NOMO-1 treated with dmso at 0.1 percent for 144 hours (cell line): Measurements from ENCODE around the gene GCK.

Experiments
- DNase-seq: peaks from one replicate; lab custom pipeline; 2025; ENCODE audit not compliant: unreplicated experiment; lab: John Stamatoyannopoulos, UW

Gene GCK

DNA sequence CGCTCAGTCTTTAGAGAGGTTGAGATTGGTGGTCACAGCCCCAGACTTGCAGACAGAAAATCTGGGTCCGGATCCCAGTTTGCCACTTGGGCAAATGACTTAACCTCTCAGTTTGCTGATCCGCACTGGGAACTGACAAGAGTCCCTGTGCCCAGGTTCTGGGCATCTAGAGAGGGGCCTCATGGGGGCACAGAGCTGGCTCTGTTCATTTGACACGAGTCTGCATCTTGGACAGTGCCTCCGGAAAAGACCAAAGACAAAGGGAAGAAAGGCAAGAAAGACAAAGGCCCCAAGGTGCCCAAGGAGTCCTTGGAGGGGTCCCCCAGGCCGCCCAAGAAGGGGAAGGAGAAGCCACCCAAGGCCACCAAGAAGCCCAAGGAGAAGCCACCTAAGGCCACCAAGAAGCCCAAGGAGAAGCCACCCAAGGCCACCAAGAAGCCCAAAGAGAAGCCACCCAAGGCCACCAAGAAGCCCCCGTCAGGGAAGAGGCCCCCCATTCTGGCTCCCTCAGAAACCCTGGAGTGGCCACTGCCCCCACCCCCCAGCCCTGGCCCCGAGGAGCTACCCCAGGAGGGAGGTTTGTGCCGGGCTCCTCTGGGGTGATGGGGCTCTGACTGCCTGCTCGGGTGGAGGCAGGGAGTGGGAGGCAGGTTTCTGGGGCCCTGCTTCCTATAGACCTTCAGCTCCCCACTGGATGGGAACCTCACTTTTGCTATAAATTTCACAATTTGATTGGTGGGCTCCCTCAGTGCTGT, 82.8 kb downstream of the GCK start:
- DNase-seq: no peak

DNA sequence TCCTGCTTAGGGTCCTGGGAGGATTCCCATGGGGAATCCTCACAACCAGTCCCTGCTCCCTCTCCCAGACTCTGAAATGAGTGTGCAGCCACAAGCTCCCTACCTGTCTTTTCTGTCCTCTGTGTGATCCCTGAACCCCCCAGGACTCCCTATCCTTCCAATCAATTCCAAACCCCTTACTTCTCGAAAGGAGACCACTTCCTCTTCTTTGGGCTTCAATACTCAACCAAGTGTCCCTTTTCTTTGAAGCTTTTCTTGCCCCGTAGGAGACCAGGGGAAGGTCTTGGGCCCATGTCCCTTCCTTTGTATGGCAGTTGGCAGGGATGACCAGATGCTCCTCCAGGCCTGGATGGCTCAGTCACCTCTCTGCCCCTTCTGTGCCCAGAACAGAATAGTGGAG, 83.4 kb downstream of the GCK start:
- no peak for DNase-seq

DNA sequence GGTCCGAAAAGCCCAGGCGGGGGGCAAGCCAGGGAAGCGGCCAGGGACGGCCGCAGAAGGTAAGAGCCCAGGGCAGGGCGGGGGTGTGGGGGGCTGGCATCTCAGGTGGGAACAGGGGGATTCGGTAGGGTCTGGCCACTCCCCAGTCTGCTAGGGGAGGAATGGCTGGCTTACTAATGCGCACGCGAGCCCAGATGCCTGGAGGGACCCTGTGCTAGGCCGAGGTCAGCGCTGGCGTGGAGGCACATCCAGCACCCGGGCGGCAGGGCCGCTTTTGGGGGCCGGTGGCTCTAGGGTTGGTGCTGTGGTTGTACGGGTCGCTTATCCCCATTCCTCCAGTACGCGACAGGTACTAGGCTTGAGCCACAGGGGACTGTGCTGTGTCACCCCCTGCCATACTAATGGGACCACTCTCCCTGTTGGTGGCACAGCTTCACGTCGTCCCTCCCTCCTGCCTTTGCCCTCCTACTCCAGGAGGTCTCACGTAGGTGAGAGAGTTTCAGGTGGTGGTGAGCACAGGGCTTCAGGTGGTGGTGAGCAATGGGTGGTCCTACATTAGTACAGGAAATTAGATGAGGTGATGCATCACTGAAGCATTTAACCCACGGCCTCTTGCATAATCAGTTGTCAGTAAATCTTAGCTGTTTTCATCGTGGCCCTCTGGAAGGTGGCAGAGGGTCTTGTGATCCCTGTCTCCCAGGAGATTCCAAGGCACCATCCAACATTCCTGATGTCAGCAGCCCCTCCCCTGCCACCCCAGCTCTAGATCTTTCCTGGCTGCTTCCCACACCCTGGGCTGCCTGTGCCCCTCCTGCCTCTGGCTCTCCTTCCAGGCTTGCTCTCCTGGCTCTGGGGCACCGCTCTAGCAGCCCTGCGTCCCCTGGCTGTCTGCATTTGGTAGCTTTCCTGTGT, 84.1 kb downstream of the GCK start:
- no peak for DNase-seq

DNA sequence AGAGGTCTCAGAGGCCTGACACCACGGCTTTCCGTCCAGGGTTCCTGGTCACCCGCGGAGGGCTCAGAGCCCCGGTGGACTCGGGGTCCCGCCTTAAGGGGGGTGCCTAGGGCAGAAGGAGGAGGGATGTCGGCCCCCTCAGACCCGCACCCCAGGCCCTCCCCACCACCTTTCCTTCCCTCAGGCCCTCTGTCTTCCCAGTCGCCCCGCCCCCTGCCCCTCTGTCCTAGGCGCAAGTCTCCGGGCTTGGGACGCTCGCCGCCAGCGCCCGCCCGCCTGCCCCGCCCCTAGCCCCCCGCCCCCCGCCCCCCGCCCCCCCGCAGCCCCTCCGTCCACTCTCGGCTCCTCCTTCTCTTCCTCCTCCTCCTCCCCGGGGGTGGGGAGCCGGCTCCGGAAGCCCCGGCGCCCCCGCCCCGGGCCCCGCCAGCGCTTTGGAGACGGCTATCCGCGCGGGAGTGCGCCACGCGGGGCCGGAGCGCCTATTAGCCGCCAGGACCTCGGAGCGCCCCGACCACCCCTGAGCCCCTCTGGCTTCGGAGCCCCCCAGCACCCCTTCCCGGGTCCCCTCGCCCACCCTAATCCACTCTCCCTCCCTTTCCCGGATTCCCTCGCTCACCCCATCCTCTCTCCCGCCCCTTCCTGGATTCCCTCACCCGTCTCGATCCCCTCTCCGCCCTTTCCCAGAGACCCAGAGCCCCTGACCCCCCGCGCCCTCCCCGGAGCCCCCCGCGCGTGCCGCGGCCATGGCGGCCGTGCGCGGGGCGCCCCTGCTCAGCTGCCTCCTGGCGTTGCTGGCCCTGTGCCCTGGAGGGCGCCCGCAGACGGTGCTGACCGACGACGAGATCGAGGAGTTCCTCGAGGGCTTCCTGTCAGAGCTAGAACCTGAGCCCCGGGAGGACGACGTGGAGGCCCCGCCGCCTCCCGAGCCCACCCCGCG, 85.0 kb downstream of the GCK start, which contains the start of gene AEBP1:
Gene AEBP1 (plus strand): TSS at position 423 of the 937 bp plus-strand sequence. CDS start 321 bp downstream, at position 744.
- DNase-seq: no peak

DNA sequence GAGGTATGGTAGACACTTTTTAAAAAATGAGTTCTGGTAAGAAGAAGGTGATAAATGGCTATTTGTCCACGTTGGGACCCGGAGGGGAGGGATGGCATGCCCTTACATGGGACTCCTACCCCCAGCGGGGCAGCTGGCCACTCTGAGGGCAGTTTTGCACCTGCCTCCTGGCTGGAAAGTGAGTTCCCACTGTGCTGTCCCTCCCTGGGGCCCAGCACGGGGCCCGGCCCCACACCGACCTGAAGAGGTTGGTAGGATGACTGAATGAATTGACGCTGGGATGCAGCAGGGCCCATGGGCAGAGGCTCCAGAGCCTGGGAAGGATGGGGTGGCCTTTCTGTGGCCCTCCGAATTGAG, 85.7 kb downstream of the GCK start:
- no peak for DNase-seq

DNA sequence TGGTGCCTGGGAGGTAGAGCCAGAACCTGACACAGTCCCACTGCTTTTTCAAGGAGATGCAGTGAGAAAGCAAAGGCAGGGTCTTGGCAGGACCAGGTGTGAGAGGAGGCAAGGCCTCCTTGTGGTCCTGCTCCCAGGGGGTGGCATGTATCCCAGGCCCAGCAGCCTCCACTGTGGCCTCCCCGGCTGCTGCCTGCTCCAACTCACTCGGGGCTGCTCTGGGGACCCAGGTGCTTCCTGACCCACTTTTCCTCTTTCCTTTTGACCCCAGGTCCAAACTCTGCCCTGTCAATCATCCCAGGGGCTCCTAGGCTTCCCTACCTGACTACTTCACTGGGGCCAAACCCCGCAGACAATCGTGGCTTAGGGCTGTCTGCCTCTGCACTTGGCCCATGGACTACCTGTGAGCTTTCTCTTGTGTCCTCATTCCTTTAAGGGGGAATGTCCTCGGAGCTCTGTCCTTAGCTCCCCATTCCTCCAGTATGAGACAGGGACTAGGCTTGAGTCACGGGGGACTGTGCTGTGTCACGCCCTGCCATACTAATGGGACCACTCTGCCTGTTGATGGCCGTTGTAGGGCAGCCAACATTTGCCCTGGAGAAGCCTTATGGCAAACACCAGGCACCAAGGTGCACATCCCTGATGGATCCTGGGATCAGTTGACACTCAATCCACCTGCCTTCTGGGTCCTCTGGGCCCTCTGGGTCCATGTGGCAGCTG, 86.2 kb downstream of the GCK start:
- DNase-seq: no peak

DNA sequence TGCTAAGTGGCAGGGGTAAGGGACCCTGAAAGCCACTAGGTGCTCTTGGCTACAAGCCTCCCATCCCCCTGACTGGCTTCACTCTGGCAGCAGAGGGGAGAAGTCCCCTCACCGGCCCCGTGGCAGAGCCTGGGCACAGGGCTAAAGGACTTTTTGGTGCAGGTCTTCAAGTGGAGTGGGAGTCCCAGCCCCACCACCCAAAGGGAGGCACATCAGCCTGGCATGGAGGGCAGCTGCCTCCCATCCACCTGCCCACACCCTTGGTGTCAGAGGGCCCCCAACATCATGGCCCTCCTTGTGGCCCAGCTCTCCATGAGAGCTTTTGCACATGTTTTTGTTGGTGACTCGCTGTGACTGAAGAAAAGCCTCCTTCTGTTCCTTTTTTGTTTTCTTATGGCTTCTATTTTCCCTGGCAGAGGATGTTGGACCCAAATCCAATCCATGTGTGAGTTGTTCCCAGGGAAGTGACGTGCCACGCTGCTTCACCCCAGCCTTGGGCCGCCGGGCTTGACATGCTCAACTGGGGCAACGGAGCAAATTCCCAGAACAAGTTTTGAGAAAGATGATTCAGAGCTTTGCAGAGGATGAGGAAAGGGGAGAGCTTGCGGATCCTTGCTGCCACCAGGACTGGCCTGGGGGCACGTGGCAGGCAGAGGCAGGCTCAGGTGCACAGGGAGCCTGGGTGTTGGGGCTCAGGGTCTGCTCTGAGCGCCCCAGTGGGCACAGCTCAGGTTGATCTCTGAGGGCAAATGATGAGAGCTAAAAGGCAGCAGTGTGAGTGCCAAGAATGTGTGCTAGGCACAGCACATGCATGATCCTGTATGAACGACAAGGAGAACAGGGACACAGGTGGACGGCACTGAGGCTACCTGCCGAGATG, 87.0 kb downstream of the GCK start:
- DNase-seq: no peak

DNA sequence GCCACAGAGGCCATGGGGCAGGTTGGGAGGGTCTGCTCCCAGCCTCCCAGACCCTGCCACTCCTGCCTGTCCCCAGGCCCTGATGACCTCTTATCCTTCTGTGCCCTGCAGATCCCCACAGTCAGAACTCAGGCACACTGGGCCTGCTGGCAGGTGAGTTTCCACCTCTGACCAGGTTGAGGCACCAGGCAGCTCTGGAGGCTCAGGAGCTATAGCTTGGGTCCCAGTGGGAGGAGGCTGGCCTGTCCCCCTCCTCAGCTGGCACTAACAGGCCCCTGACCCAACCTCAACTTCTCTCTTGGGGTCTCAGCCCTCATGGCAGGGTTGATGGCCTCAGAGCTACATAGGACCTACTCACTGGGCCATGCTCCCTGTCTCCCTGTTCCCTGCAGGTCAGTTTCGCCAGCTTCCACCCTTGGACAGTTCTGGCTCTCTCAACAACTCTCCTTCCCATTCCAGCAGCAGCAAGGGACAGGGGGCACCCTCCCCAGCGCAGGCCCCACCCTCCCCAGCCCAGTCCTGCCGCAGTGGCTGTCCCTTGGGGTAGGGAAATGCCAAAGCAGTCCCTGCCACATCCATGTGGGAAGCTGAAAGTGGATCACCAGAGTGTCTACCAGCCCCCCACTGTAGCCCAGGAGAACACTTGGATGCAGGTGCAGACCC, 87.8 kb downstream of the GCK start:
- no peak for DNase-seq

DNA sequence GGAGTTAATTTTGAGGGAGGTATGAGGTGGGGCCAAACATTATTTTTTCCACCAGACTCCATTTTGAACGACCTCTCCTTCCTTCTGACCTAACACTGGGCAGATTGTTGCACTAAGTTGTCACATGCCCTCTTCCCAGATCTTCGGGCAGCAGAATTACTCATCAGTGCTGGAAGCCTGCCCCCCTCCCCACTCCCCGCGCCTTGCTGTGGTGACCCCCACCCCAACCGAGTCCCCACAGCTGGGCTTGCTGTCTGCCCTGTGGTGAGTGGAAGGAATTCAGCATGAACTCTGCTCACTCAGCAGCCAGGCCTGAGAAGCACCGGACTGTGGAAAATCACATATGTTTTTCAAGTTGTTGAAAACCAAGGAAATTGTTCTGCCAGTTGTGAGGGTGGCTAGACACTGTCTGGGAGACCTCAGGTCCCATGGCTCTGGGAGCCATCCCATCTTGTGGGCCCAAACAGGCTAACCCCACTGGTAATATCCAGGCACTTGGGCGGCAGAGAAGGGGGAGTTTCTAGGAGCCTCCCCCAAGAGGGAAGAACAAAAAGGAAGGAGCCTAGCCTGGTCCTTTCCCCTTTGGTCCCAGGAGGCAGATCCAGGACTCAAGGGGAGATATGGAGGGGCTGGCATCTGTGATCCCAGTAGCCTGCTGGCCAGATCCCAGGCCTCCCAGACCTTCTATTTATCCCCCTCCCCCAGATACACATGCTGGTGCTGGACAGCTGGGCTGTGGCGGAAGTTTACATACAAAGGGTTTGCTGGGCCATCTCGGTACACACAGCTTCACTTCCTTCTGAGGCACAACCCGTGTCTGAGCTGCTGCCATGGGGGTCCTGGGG, 88.6 kb downstream of the GCK start:
- no peak for DNase-seq

DNA sequence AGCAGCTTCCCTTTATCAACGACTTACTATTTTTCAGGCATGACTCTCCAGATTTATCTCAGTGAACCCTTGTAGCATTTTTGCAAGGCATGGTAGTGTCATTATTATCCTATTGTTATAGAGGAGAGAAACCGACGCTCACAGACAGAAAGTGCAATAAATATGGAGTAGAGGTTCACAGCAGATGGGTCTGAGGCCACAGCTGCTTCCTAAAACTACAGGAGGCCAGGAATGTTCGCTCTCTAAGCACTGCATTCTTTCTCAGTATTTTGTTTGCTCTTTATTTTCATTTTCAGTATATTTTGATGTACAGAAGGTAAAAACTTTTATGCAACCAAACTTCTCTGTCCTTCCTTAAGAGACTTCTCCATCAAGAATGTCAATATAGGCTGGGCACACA, 89.6 kb downstream of the GCK start:
- DNase-seq: no peak

DNA sequence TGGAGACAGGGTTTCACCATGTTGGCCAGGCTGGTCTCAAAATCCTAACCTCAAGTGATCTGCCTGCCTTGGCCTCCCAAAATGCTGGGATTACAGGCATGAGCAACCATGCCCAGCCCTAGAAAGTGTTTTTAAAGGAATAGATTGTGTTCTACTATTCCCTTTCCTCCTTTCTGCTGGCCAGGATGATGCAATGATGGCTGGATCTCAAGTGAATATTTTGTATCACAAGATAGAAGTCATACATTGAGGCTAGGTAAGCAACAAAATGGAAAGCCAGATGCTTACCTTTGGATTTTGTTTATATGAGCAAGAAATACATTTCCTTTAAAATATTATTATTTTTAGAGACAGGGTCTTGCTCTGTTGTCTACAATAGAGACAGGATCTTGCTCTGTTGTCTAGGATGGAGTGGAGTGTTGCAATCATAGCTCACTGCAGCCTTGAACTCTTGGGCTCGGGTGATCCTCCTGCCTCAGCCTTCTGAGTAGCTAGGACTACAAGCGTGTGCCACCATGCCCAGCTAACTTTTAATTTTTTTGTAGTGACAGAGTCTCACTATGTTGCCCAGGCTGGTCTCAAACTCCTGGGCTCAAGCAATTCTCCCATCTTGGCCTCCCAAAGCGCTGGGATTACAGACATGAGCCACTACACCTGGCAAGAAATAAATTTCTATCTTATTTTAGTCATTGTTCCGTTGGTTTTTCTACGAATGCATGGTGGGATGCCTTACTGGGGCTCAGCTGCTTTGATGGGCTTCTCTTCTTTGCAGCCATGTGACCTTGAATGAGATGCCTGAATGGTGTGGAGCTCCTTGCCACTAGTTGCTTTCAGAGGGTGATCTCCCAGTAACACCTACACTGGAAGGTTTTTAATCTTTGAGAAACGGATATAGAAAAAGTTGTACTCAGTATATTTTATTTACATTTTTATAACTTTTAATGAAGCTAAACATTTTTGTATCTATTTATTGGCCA, 90.9 kb downstream of the GCK start:
- DNase-seq: no peak

DNA sequence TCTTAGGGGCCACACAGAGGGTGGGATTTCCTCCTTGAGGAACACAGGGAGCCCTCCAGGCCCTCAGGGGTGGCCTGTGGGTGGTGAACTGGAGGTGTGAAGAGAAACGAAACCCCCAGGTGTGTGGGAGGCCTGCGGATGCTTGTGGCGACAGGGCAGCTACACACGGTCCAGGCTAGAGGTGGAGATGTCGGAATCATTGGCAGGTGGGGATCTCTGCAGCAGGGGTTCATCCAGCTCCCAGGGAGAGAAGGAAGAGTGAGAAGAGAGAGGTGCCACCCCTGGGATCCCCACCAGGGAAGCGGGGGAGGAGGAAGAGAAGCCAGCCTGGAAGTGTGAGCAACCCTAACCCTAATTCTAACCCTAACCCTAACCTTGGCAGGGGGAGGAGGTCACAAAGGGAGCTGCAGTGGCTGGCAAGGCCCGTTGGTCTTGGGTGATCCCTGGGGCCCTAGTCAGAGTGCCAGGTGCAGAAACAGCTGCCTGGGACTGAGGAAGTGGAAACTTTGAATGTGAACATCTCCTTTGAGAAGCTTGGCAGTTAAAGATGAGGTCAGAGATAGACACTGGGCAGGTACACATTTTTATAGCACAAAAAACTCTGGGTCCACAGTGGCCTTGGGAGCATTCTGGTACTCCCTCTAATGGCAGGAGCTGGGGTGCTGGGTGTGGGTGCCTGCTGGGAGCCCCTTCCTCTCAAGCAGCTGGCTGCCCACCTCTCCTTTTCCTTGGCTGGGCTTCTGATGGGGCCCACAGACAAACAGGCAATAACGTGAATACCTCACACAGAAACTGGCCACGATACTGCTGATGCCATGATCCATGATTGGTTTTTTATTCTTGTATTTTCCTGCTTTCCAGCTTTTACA, 91.9 kb downstream of the GCK start:
- DNase-seq: no peak

DNA sequence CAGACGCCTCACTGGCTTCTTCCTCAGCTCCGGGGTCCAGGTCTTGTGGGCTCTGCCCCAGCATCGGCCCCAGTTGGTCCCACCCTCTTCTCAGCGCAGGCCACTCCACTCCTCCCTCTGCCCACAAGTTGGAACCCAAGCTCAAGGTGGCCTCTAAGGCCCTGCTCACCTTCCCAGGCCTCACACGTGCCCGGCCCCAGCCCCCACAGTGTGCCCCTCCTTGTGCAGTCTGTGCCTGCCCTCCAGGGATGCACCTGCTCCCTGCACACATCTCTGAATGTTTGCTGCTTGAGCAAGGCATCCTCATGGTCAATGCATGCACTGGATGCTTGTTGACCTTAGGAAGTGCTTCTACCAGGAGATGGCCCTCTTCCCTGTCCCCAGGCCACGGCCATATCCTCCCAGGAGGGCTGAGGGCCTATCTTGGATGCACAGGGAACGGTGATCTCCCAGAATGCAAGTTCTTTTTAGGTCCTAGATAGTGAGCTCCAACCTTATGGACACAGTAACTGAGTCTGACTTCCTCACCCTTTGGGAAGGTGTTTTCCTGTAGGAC, 92.8 kb downstream of the GCK start:
- DNase-seq: no peak

DNA sequence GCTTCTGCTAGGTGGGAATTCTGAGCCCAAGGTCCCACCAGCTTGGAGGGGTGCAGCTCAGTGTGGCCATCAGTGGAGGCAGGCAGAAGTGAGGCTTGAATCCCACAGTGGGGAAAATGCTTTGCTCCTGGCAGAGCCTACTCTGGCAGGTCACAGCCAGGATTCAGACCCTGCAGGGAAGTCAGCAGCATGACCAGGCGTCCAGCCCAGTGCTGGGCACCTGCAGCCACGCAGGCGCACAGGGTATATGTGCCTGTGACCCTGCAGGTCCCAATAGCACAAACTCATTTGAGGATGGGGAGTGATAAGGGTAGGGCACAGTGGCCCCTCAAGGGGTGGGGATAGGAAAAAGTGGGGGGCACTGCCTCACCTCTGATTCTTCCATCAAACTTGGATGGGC, 93.5 kb downstream of the GCK start:
- no peak for DNase-seq

DNA sequence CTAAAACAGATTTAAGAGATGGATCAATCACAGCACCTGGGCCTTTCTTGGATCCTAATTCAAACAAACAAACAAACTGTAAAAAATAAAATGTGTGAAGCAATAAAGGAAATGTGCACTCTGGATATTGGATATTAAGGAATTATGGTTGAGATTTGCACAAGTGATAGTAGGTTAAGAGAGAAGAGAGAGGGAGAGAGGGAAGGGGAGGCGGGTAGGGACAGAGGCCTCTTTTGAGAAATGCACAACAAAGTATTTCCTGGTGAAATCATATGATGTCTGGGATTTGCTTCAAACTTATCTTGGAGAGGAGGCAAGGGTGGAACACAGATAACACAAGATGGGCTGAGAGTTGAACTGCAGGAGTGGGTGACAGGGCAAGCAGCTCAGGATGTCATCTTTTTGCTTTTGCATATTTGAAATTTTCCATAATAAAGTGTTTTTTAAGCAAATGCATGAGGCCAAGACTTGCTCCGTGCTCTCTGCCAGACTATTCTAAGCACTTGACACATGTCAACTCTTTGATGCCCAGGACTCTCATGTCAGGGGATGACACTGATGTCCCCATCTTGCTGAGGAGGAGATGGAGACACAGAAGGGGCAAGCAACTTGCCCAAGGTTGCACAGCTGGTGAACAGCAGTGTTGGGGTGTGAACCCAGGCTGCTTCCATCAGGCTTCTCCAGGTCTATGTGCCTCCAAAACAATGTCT, 94.2 kb downstream of the GCK start:
- DNase-seq: no peak
